OCI-LY7 (cell line): ENCODE measurements around the gene THSD7A.

Experiments
- EZH2phosphoT487 ChIP-seq: fragments of 200-600 bp; sonication (generic); IDR thresholded peaks from 2 replicates; pipeline ENCODE4 v1.6.1; 2018; ENCODE audit warnings: low read depth, borderline replicate concordance, mild to moderate bottlenecking, mixed run types, antibody characterized with exemption, low read length, moderate library complexity, mixed read lengths
- TF ChIP-seq, protein P1 (sequence below): fragments of 200-600 bp; sonication (generic); conservative IDR thresholded peaks from 2 replicates; pipeline ENCODE4 v1.5.1; 2014; ENCODE audit warnings: mild to moderate bottlenecking, antibody characterized with exemption, low read length, moderate library complexity, mixed read lengths

- TF ChIP-seq, protein P1, sequence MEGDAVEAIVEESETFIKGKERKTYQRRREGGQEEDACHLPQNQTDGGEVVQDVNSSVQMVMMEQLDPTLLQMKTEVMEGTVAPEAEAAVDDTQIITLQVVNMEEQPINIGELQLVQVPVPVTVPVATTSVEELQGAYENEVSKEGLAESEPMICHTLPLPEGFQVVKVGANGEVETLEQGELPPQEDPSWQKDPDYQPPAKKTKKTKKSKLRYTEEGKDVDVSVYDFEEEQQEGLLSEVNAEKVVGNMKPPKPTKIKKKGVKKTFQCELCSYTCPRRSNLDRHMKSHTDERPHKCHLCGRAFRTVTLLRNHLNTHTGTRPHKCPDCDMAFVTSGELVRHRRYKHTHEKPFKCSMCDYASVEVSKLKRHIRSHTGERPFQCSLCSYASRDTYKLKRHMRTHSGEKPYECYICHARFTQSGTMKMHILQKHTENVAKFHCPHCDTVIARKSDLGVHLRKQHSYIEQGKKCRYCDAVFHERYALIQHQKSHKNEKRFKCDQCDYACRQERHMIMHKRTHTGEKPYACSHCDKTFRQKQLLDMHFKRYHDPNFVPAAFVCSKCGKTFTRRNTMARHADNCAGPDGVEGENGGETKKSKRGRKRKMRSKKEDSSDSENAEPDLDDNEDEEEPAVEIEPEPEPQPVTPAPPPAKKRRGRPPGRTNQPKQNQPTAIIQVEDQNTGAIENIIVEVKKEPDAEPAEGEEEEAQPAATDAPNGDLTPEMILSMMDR = no peak
- no peak for TF ChIP-seq EZH2phosphoT487
Measured at GRCh38 chr7:11605749-11606148, 226.2 kb downstream of the THSD7A start.
